DND-41 (cell line): ENCODE results near the gene AJAP1.

Source experiments
- ATAC-seq: fragments of 200-7000 bp; cut with Tn5 transposase; 3 replicates; pipeline ENCODE4 v1.9.1; 2021; ENCODE audit warnings: low read depth; ENCODE audit not compliant: insufficient read depth
- DNase-seq: peaks from one replicate; pipeline ENCODE4 v3.0.0-alpha.2; 2020
- H2AFZ ChIP-seq: 2 replicates; pipeline ENCODE4 v1.6.0; 2012; ENCODE audit warnings: low read depth, low read length
- H3K27ac ChIP-seq: 2 replicates; pipeline ENCODE4 v1.5.1; 2012; ENCODE audit warnings: low read length, inconsistent platforms
- H3K27me3 ChIP-seq: fragments of 200-600 bp; sonication (generic); 2 replicates; pipeline ENCODE4 v1.6.0; 2012; ENCODE audit warnings: low read length, mild to moderate bottlenecking, inconsistent platforms; ENCODE audit not compliant: insufficient read depth, poor library complexity
- H3K36me3 ChIP-seq: 2 replicates; pipeline ENCODE4 v1.5.1; 2012; ENCODE audit warnings: low read length, inconsistent platforms; ENCODE audit not compliant: insufficient read depth
- H3K4me1 ChIP-seq: 2 replicates; pipeline ENCODE4 v1.5.1; 2012; ENCODE audit warnings: mild to moderate bottlenecking, low read length; ENCODE audit not compliant: insufficient read depth
- H3K4me2 ChIP-seq: 2 replicates; pipeline ENCODE4 v1.6.0; 2012; ENCODE audit warnings: mild to moderate bottlenecking, moderate library complexity, low read length, inconsistent platforms; ENCODE audit not compliant: insufficient read depth
- H3K4me3 ChIP-seq, 2 experiments: fragments of 200-600 bp in 1 of 2; shearing (Covaris generic) in 1 of 2; 2 replicates each; pipeline ENCODE4 v1.5.1; 2012 to 2016; ENCODE audit warnings: inconsistent platforms in 2 of 2, low read length in 2 of 2, mild to moderate bottlenecking in 2 of 2, low read depth in 1 of 2, moderate library complexity in 1 of 2
- H3K79me2 ChIP-seq: 2 replicates; pipeline ENCODE4 v1.6.0; 2012; ENCODE audit warnings: low read length, inconsistent platforms; ENCODE audit not compliant: insufficient read depth
- H3K9ac ChIP-seq: 2 replicates; pipeline ENCODE4 v1.6.0; 2012; ENCODE audit warnings: low read depth, mild to moderate bottlenecking, inconsistent platforms, low read length, moderate library complexity
- H3K9me3 ChIP-seq: 2 replicates; pipeline ENCODE4 v1.5.1; 2012; ENCODE audit warnings: low read length, moderate library complexity, mild to moderate bottlenecking, inconsistent platforms; ENCODE audit not compliant: insufficient read depth, severe bottlenecking
- H4K20me1 ChIP-seq: 2 replicates; pipeline ENCODE4 v1.6.0; 2012; ENCODE audit warnings: low read length; ENCODE audit not compliant: insufficient read depth
- CTCF ChIP-seq: IDR thresholded peaks from 2 replicates; pipeline ENCODE4 v1.5.1; 2012; ENCODE audit warnings: borderline replicate concordance, low read length, moderate library complexity, mild to moderate bottlenecking; ENCODE audit not compliant: poor library complexity, severe bottlenecking; ENCODE audit errors: extremely low read depth
- EZH2 ChIP-seq: IDR thresholded peaks from 3 replicates; pipeline ENCODE4 v1.6.1; 2012; ENCODE audit warnings: borderline replicate concordance, low read depth, mild to moderate bottlenecking, moderate library complexity, low read length, inconsistent platforms; ENCODE audit not compliant: severe bottlenecking

The AJAP1 gene

DNA sequence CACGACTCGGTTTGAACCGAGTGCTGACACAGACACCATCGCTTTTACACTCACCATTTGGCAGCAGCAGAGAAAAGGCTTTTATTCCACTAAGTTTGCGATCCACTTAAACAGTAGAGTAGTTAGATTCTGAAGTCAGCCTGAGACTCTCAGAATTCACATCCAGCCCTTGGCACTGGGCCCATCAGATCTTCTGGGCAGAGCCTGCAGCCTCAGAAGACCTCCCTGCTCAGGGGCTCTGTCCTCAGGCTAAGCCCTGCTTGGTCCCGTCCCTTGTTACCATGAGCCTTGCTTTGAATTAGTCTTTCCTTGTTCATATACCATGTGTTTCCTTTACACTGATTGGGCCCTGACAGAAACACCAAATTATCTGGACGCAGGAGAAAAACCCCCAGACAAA, 41.4 kb upstream of the AJAP1 start:
- H2AFZ ChIP-seq: no peak overlapping the region
- no peaks in the 10 kb centered on the region for H3K27me3 ChIP-seq
- no peak for ATAC-seq
- H3K36me3 ChIP-seq: no peaks in the 10 kb centered on the region
- no peaks in the 10 kb centered on the region for H3K4me1 ChIP-seq
- H3K9ac ChIP-seq: no peak overlapping the region
- no peaks in the 10 kb centered on the region for H4K20me1 ChIP-seq
- H3K79me2 ChIP-seq: no peaks in the 10 kb centered on the region
- TF ChIP-seq EZH2: no peak
- TF ChIP-seq CTCF: no peak
- H3K4me3 ChIP-seq: no peak overlapping the region
- DNase-seq: no peak
- H3K4me2 ChIP-seq: no peak overlapping the region
- peaks cover 12% of the 10 kb centered on the region for H3K9me3 ChIP-seq
- H3K27ac ChIP-seq: no peak overlapping the region

DNA sequence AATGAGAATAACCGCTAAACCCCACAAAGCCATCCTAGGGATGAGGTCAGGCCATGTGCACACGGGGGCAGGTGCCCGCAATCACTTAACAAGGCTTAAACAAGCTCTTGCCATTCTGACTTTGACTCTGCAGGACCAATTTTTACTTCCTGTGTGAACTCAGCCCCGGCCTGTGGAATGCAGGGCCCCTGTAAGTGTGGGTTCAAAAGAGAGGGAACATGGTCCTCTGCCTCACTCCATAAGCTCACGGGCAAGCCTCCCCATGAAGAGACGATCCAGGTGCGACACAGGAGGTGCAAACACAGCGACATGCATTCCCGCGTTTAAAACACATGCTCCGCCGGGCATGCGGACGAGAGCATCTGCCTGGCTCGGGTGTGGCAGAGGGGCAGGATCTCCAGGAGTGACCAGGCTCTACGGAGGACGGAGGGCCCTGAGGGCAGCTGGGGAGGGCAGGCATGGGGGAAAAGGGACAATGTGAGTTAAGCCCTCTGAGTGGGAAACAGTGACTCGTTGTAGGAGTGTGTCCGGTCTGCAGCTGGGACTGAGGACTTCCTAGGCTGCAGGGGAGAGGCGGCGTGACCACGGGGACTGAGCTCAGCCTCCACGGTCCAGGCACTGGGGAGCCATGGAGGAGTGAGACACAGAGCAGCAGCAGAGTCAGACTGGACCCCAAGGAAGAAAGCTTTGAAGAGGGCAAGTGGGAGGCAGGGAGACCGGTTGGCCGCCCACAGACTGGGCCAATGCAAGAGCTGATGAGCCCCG, 40.6 kb upstream of the AJAP1 start:
- DNase-seq: no peak
- TF ChIP-seq EZH2: no peak
- no peak for TF ChIP-seq CTCF
- Histone ChIP-seq H3K4me2 (no peak overlapping the region), H3K9me3 (peaks cover 12% of the 10 kb centered on the region), H3K36me3 (no peaks in the 10 kb centered on the region), H3K79me2 (no peaks in the 10 kb centered on the region), H3K4me3 (no peak overlapping the region), H4K20me1 (no peaks in the 10 kb centered on the region), H3K27ac (no peak overlapping the region), H3K9ac (no peak overlapping the region), H3K4me1 (no peaks in the 10 kb centered on the region), H3K27me3 (no peaks in the 10 kb centered on the region), H2AFZ (no peak overlapping the region)
- no peak for ATAC-seq

DNA sequence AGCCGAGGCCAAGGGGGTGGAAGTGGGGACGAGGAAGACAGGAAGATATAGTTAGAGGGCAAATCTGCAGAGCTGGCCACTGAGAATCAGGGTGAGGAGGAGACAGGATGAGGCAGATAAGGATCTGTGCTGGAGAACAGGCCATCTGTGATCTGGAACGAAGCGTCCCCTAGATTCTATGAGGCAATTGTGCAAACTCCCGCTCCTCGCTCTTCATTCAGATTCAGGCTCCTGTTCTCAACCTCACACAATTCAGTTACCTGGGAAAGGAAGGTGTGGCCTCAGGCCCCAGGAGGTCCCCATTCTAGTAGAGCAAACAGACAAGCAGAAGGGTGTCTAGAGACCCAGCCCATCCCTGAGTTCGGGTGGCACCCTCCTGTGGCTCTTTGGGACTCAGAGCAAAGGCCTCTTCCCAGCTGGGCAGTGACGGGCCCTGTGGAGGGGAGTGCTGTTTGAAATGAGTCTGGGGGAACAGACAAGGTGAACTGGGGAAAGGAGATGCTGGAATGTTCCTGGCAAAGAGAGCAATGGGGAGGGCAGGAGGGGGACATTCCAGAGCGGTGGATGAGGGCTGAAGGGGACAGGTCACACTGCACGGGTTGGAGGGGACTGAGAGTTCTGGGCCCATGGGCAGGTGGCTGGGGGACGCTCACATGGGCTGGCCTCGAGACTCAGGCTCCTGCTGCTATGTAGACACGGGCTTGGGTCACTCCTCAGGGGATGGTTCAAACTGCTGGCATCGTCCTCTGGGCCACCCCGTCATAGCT, 39.9 kb upstream of the AJAP1 start:
- Histone ChIP-seq H2AFZ (no peak overlapping the region), H3K27ac (no peak overlapping the region), H4K20me1 (no peaks in the 10 kb centered on the region), H3K79me2 (no peaks in the 10 kb centered on the region), H3K27me3 (no peaks in the 10 kb centered on the region), H3K4me1 (no peaks in the 10 kb centered on the region), H3K36me3 (no peaks in the 10 kb centered on the region), H3K9me3 (peaks cover 7% of the 10 kb centered on the region), H3K4me2 (no peak overlapping the region), H3K4me3 (no peak overlapping the region), H3K9ac (no peak overlapping the region)
- ATAC-seq: no peak
- TF ChIP-seq EZH2: no peak
- TF ChIP-seq CTCF: no peak
- no peak for DNase-seq
